SK-N-SH (cell line): ENCODE results near the gene KRTAP4-4. TPM values are rescaled to one million over a fixed set of nuclear protein-coding genes. Genes with fewer than 3 reads are reported as not detected.
"Not testable (repeated sequence)": the region's sequence is repeated elsewhere in the genome, so short reads cannot be mapped to it uniquely, and the experiment has no call there.

Experiments used
- CTCF ChIA-PET: fragments of 300-600, 350-600 bp; formaldehyde crosslinking; extraction: SDS; loops from one replicate; lab custom pipeline; 2021; lab: Yijun Ruan, JAX
- POLR2A ChIA-PET: fragments of 350-600 bp; sonication (Branson Sonifier 250); formaldehyde crosslinking; extraction: SDS; loops from one replicate; lab custom pipeline; 2020; ENCODE audit warnings: antibody characterized with exemption, inconsistent platforms; lab: Yijun Ruan, JAX
- DNase-seq: peaks from one replicate; pipeline ENCODE4 v3.0.0; 2012
- H2AFZ ChIP-seq: fragments of 200-600 bp; sonication (generic); 2 replicates; pipeline ENCODE4 v1.8.1; 2016; ENCODE audit warnings: antibody characterized with exemption, mild to moderate bottlenecking, low read depth
- H3F3A ChIP-seq: fragments of 200-600 bp; sonication (generic); replicated peaks from 2 replicates; pipeline ENCODE3; 2016; ENCODE audit warnings: antibody characterized with exemption, mild to moderate bottlenecking; ENCODE audit not compliant: insufficient read depth
- H3K27ac ChIP-seq, 2 experiments: fragments of 200-500 bp in 1 of 2; fragments of 200-600 bp in 1 of 2; sonication (Bioruptor generic) in 1 of 2; sonication (generic), shearing (Covaris generic) in 1 of 2; 2 replicates each; pipeline versions ENCODE4 v1.5.1 to v1.6.1; 2014 to 2016; ENCODE audit warnings: low read depth in 2 of 2, inconsistent platforms in 1 of 2, low read length in 1 of 2, mild to moderate bottlenecking in 1 of 2, mixed read lengths in 1 of 2
- H3K27me3 ChIP-seq: fragments of 200-600 bp; sonication (generic), shearing (Covaris generic); 2 replicates; pipeline ENCODE4 v1.6.1; 2016; ENCODE audit warnings: mixed run types; ENCODE audit not compliant: insufficient read depth
- H3K36me3 ChIP-seq, 2 experiments: fragments of 200-500 bp in 1 of 2; fragments of 200-600 bp in 1 of 2; sonication (Bioruptor generic) in 1 of 2; sonication (generic) in 1 of 2; replicated peaks in 1 of 2; 2 replicates each; pipeline versions ENCODE3 to v1.5.1; 2014 to 2016; ENCODE audit warnings: low read length in 1 of 2, mild to moderate bottlenecking in 1 of 2; ENCODE audit not compliant: insufficient read depth in 2 of 2, control insufficient read depth in 1 of 2
- H3K4me1 ChIP-seq, 2 experiments: fragments of 200-500 bp in 1 of 2; fragments of 200-600 bp in 1 of 2; sonication (Bioruptor generic) in 1 of 2; sonication (generic), shearing (Covaris generic) in 1 of 2; 2 replicates each; pipeline versions ENCODE4 v1.5.1 to v1.6.1; 2014 to 2016; ENCODE audit warnings: low read depth in 1 of 2, low read length in 1 of 2, mixed run types in 1 of 2; ENCODE audit not compliant: insufficient read depth in 2 of 2, control insufficient read depth in 1 of 2
- H3K4me2 ChIP-seq: fragments of 200-600 bp; sonication (generic), shearing (Covaris generic); 2 replicates; pipeline ENCODE4 v1.6.1; 2017; ENCODE audit warnings: mixed run types
- H3K4me3 ChIP-seq, 2 experiments: fragments of 200-500 bp in 1 of 2; fragments of 200-600 bp in 1 of 2; sonication (Bioruptor generic) in 1 of 2; sonication (generic), shearing (Covaris generic) in 1 of 2; 2 replicates each; pipeline versions ENCODE4 v1.5.1 to v1.8.1; 2014 to 2016; ENCODE audit warnings: low read depth in 2 of 2, inconsistent platforms in 1 of 2, low read length in 1 of 2, mild to moderate bottlenecking in 1 of 2, mixed read lengths in 1 of 2, moderate library complexity in 1 of 2
- H3K79me2 ChIP-seq: fragments of 200-600 bp; sonication (generic); 2 replicates; pipeline ENCODE4 v1.8.1; 2017; ENCODE audit warnings: mild to moderate bottlenecking; ENCODE audit not compliant: insufficient read depth
- H3K9ac ChIP-seq: fragments of 200-600 bp; sonication (generic); 2 replicates; pipeline ENCODE4 v1.6.1; 2017; ENCODE audit warnings: mixed run types
- H3K9me2 ChIP-seq: fragments of 200-600 bp; sonication (generic); 2 replicates; pipeline ENCODE4 v1.6.1; 2017; ENCODE audit warnings: mixed run types
- H3K9me3 ChIP-seq: fragments of 200-600 bp; sonication (generic); 2 replicates; pipeline ENCODE4 v1.6.1; 2017; ENCODE audit warnings: mixed run types, mild to moderate bottlenecking, moderate library complexity
- H4K20me1 ChIP-seq: fragments of 200-600 bp; sonication (generic); 2 replicates; pipeline ENCODE4 v1.6.1; 2017; ENCODE audit warnings: mild to moderate bottlenecking, mixed run types; ENCODE audit not compliant: insufficient read depth
- ELF1 ChIP-seq: IDR thresholded peaks from 2 replicates; pipeline ENCODE4 v1.4.0; 2012
- FOXJ3 ChIP-seq: sonication (generic); formaldehyde crosslinking; IDR thresholded peaks from 2 replicates; pipeline ENCODE4 v1.5.1; 2020; ENCODE audit warnings: mild to moderate bottlenecking, missing genetic modification reagents
- GABPA ChIP-seq: IDR thresholded peaks from 2 replicates; pipeline ENCODE4 v1.4.0; 2012; ENCODE audit warnings: low read depth, mild to moderate bottlenecking
- JUND ChIP-seq: IDR thresholded peaks from 2 replicates; pipeline ENCODE4 v1.4.0; 2012
- NFIC ChIP-seq: IDR thresholded peaks from 2 replicates; pipeline ENCODE4 v1.4.0; 2012; ENCODE audit warnings: borderline replicate concordance
- RAD21 ChIP-seq: IDR thresholded peaks from 2 replicates; pipeline ENCODE4 v1.6.1; 2012; ENCODE audit warnings: mild to moderate bottlenecking, low read length
- RXRA ChIP-seq: IDR thresholded peaks from 2 replicates; pipeline ENCODE4 v1.4.0; 2012; ENCODE audit warnings: low read depth, mild to moderate bottlenecking, borderline replicate concordance
- SIN3A ChIP-seq: IDR thresholded peaks from 2 replicates; pipeline ENCODE4 v1.6.1; 2012; ENCODE audit warnings: low read depth, mild to moderate bottlenecking, low read length, moderate library complexity, borderline replicate concordance
- TCF12 ChIP-seq: IDR thresholded peaks from 2 replicates; pipeline ENCODE4 v1.4.0; 2012
- TEAD4 ChIP-seq: IDR thresholded peaks from 2 replicates; pipeline ENCODE4 v1.4.0; 2012; ENCODE audit warnings: mild to moderate bottlenecking, borderline replicate concordance; ENCODE audit not compliant: insufficient read depth
- WGBS: methylation state at CpG from one replicate; pipeline ENCODE4 v1.1.6; 2017; ENCODE audit warnings: low lambda C conversion rate; 5-methylcytosine and 5-hydroxymethylcytosine counted together
- polyA plus RNA-seq, 3 experiments: library from polyadenylated mRNA; depleted of rRNA; stranded (reverse); fragments of >200 nt; gene quantifications; 2 replicates each; pipeline ENCODE4 v1.2.3, GENCODE V29; 2012
- TF ChIP-seq, protein P1 (sequence below): fragments of 150-350 bp; IDR thresholded peaks from 2 replicates; pipeline ENCODE4 v1.6.1; 2016; ENCODE audit warnings: mild to moderate bottlenecking, low read depth, low read length
- TF ChIP-seq, protein P2 (sequence below): IDR thresholded peaks from 2 replicates; pipeline ENCODE4 v1.4.0; 2012; ENCODE audit warnings: low read depth, borderline replicate concordance

The KRTAP4-4 gene
- polyA plus RNA-seq, 1 of the 3 experiments (the other 2 are of a cell fraction), result not detected

- TF ChIP-seq SIN3A (no peak), GABPA (no peak), FOXJ3 (CRISPR knock-in tag) (no peak), JUND (no peak)
- TF ChIP-seq, protein P1, sequence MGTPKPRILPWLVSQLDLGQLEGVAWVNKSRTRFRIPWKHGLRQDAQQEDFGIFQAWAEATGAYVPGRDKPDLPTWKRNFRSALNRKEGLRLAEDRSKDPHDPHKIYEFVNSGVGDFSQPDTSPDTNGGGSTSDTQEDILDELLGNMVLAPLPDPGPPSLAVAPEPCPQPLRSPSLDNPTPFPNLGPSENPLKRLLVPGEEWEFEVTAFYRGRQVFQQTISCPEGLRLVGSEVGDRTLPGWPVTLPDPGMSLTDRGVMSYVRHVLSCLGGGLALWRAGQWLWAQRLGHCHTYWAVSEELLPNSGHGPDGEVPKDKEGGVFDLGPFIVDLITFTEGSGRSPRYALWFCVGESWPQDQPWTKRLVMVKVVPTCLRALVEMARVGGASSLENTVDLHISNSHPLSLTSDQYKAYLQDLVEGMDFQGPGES, result no peak
- TF ChIP-seq, protein P2, sequence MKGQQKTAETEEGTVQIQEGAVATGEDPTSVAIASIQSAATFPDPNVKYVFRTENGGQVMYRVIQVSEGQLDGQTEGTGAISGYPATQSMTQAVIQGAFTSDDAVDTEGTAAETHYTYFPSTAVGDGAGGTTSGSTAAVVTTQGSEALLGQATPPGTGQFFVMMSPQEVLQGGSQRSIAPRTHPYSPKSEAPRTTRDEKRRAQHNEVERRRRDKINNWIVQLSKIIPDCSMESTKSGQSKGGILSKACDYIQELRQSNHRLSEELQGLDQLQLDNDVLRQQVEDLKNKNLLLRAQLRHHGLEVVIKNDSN, result no peak
These were observed 7.6 kb upstream of the KRTAP4-4 start, which contains the start of gene KRTAP4-3 (continued) for GRCh38 chr17:41168121-41168520.

DNA sequence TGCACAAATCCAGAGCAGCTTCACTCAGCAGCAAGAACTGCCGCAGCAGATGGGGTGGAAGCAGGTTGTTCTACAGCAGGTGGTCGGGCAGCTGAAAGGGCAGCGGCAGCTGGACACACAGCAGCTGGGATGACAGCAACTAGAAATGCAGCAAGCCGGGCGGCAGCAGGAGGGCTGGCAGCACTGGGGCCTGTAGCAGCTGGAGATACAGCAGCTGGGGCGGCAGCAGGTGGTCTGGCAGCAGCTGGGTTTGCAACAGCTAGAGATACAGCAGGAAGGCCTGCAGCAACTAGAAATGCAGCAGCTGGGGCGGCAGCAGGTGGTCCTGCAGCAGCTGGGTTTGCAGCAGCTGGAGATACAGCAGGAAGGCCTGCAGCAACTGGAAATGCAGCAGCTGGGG, 7.0 kb upstream of the KRTAP4-4 start:
- no peak overlapping the region for H3K9ac ChIP-seq
- DNase-seq, result no peak
- no peaks in the 10 kb centered on the region for H3K9me2 ChIP-seq
- TF ChIP-seq RAD21 (no peak), NFIC (no peak), TCF12 (no peak), TEAD4 (no peak)
- TF ChIP-seq, protein P1, result no peak
- TF ChIP-seq, protein P2, result no peak
- TF ChIP-seq, all 33 proteins: peak for 0
- H3K27me3 ChIP-seq, result peaks cover 30% of the 10 kb centered on the region
- no peak overlapping the region for H3K4me3 ChIP-seq
- no peaks in the 10 kb centered on the region for H3F3A ChIP-seq
- no peak overlapping the region for H3K27ac ChIP-seq
- no peaks in the 10 kb centered on the region for H3K79me2 ChIP-seq
- H3K9me3 ChIP-seq, result no peaks in the 10 kb centered on the region
- CTCF ChIA-PET, result interaction anchor here (1.1 kb wide), 1 partner anchor 381 kb away, joined by 4 read pairs; no protein-coding TSS in a partner anchor
- H3K4me2 ChIP-seq, result no peak overlapping the region
- 41% methylated on average over 4 of the region's 7 CpGs for WGBS
- H4K20me1 ChIP-seq, result no peaks in the 10 kb centered on the region
- no peaks in the 10 kb centered on the region for H3K4me1 ChIP-seq
- POLR2A ChIA-PET, result no interaction called here
- H2AFZ ChIP-seq, result no peak overlapping the region
- H3K36me3 ChIP-seq, result no peaks in the 10 kb centered on the region

DNA sequence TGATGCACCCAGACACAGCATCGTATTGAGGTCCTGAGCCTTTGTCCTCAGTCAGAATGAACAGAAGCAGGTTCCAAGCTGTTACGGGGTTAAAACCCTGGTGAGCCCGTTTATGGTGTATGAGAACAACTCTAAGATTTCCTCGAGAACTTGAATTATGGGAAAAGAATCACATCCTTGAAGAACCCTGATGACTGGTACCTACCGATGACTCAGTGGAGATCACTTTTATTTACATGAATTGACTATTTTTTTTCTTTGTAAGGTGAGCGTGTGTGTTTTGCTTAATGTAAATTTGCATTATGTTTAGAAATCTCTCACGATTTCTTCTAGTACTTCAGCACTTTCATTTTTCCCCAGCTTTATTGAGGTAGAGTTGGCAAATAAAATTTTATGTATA, 3.3 kb upstream of the KRTAP4-4 start:
- TF ChIP-seq, protein P2, result no peak
- no peak for TF ChIP-seq ELF1
- no peak for TF ChIP-seq TCF12
- TF ChIP-seq JUND, result no peak
- TF ChIP-seq RXRA, result no peak
- Histone ChIP-seq H3K27ac (no peak overlapping the region), H3F3A (no peaks in the 10 kb centered on the region), H3K9me2 (no peaks in the 10 kb centered on the region), H3K79me2 (no peaks in the 10 kb centered on the region), H2AFZ (no peak overlapping the region), H3K4me2 (no peak overlapping the region), H3K9ac (no peak overlapping the region), H4K20me1 (no peaks in the 10 kb centered on the region), H3K27me3 (peaks cover 20% of the 10 kb centered on the region), H3K4me1 (no peaks in the 10 kb centered on the region), H3K9me3 (no peaks in the 10 kb centered on the region), H3K36me3 (no peaks in the 10 kb centered on the region), H3K4me3 (no peak overlapping the region)
- 18% methylated on average over 7 of the region's 7 CpGs for WGBS
- no peak for DNase-seq
- POLR2A ChIA-PET, result no interaction called here
- CTCF ChIA-PET, result no interaction called here

GRCh38 chr17:41160190-41160589, 358 bp downstream of the KRTAP4-4 start:
- H2AFZ ChIP-seq, H3K36me3 ChIP-seq, H3K4me3 ChIP-seq, H3K4me2 ChIP-seq, H3K27me3 ChIP-seq, H4K20me1 ChIP-seq, H3K27ac ChIP-seq, H3K9me3 ChIP-seq, DNase-seq, CTCF ChIA-PET, H3F3A ChIP-seq, H3K79me2 ChIP-seq, POLR2A ChIA-PET, H3K9ac ChIP-seq, H3K9me2 ChIP-seq, H3K4me1 ChIP-seq: not testable (repeated sequence)
- WGBS, result no CpG with 5 or more reads among the region's 3 CpGs
